GM10266 (cell line): ENCODE measurements around the gene CD37.

ENCODE experiments used
- DNase-seq: peaks from one replicate; pipeline ENCODE4 v3.0.0; 2012; ENCODE audit errors: extremely low spot score
- TF ChIP-seq, protein P1 (sequence below): IDR thresholded peaks from 2 replicates; pipeline ENCODE4 v1.5.1; 2012; ENCODE audit warnings: mild to moderate bottlenecking, low read depth; ENCODE audit not compliant: control insufficient read depth, insufficient read depth; ENCODE audit errors: missing control alignments

CD37 gene

DNA sequence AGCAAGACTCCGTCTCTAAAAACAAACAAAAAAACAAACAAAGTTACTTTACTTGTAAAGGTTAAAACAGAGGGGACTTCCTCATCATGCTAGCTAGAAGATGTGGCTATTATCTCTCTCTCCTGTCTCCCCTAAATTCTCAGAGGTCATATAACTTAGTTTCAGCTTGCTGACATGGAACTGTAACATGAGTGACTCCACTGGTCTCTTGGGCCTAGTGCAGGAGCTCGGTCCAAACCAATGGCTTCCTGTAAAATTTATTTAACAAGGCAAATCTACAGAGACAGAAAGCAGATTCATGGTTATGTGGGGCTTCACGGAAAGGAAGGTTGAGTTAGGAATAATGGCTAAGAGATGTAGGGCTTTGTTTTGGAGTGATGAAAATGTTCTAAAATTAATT lies 43.3 kb downstream of the CD37 start:
- no peak for DNase-seq

GRCh38 chr19:49380391-49380790 lies 45.2 kb downstream of the CD37 start:
- TF ChIP-seq, protein P1, sequence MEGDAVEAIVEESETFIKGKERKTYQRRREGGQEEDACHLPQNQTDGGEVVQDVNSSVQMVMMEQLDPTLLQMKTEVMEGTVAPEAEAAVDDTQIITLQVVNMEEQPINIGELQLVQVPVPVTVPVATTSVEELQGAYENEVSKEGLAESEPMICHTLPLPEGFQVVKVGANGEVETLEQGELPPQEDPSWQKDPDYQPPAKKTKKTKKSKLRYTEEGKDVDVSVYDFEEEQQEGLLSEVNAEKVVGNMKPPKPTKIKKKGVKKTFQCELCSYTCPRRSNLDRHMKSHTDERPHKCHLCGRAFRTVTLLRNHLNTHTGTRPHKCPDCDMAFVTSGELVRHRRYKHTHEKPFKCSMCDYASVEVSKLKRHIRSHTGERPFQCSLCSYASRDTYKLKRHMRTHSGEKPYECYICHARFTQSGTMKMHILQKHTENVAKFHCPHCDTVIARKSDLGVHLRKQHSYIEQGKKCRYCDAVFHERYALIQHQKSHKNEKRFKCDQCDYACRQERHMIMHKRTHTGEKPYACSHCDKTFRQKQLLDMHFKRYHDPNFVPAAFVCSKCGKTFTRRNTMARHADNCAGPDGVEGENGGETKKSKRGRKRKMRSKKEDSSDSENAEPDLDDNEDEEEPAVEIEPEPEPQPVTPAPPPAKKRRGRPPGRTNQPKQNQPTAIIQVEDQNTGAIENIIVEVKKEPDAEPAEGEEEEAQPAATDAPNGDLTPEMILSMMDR: no peak

More for the DNA sequence above, 43.3 kb downstream of the CD37 start:
- TF ChIP-seq, protein P1: no peak

DNA sequence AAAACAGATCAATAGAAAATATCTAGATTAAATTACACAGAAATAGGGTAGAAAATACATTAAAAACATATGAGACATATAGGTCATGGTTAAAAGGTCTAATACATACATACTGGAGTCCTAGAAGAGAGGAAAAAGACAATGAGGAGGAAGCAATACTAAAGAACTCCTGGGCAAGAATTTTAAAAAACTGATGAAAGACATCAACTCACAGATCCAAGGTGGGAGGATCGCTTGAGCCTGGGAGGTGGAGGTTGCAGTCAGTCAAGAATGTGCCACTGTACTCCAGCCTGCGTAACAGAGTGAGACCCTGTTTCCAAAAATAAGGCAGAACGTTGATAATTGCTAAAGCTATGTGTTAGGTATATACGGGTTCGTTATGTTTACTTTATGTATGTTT lies 47.4 kb downstream of the CD37 start:
- DNase-seq: no peak
- TF ChIP-seq, protein P1: no peak

More at GRCh38 chr19:49380391-49380790, 45.2 kb downstream of the CD37 start:
- DNase-seq: no peak

- DNase-seq: no peak
- TF ChIP-seq, protein P1: no peak
Measured at GRCh38 chr19:49383599-49383998, 48.4 kb downstream of the CD37 start.

GRCh38 chr19:49387936-49388372 lies 52.7 kb downstream of the CD37 start, which contains the start of gene KASH5:
Gene KASH5, plus strand, starts transcription at chr19:49388249. Its CDS starts 2,635 bp downstream, at chr19:49390884.
- TF ChIP-seq, protein P1: no peak
- peak; percentile 89 for DNase-seq

GRCh38 chr19:49389406-49389805 lies 54.2 kb downstream of the CD37 start:
- no peak for DNase-seq
- TF ChIP-seq, protein P1: no peak
